OCI-LY3 (cell line): ENCODE results near the gene TTLL9.

Experiments used
- H2AFZ ChIP-seq: fragments of 200-600, 300-600 bp; shearing (Covaris generic); 2 replicates; pipeline ENCODE4 v1.6.0; 2014; ENCODE audit warnings: antibody characterized with exemption, low read depth, low read length
- H3K27ac ChIP-seq: fragments of 200-600, 300-600 bp; sonication (generic); 2 replicates; pipeline ENCODE4 v1.5.1; 2014; ENCODE audit warnings: mild to moderate bottlenecking, low read length, moderate library complexity, mixed read lengths
- H3K27me3 ChIP-seq: fragments of 200-600, 300-600 bp; sonication (generic); 2 replicates; pipeline ENCODE4 v1.6.1; 2014; ENCODE audit warnings: low read depth, low read length, mixed read lengths
- H3K36me3 ChIP-seq: fragments of 200-600, 300-600 bp; sonication (generic); replicated peaks from 2 replicates; pipeline ENCODE3; 2014; ENCODE audit warnings: low read depth, low read length, mixed read lengths
- H3K4me1 ChIP-seq: fragments of 300-600, 200-600 bp; sonication (generic); 2 replicates; pipeline ENCODE4 v1.6.1; 2014; ENCODE audit warnings: low read length, mixed read lengths
- H3K4me2 ChIP-seq: fragments of 200-600, 300-600 bp; sonication (generic); 2 replicates; pipeline ENCODE4 v1.6.1; 2014; ENCODE audit warnings: low read length, mixed read lengths
- H3K4me3 ChIP-seq: fragments of 300-600, 200-600 bp; sonication (generic); 2 replicates; pipeline ENCODE4 v1.5.1; 2014; ENCODE audit warnings: antibody characterized with exemption, mild to moderate bottlenecking, low read length, moderate library complexity
- H3K79me2 ChIP-seq: fragments of 300-600, 200-600 bp; shearing (Covaris generic); 2 replicates; pipeline ENCODE4 v1.6.1; 2014; ENCODE audit warnings: mild to moderate bottlenecking, low read length, mixed read lengths
- H3K9ac ChIP-seq: fragments of 300-600, 200-600 bp; shearing (Covaris generic); 2 replicates; pipeline ENCODE4 v1.6.0; 2014; ENCODE audit warnings: mild to moderate bottlenecking, low read length, moderate library complexity
- H3K9me3 ChIP-seq: fragments of 200-600, 300-600 bp; shearing (Covaris generic); 2 replicates; pipeline ENCODE4 v1.6.1; 2014; ENCODE audit warnings: low read length, mixed read lengths; ENCODE audit not compliant: insufficient read depth
- H4K20me1 ChIP-seq: fragments of 200-600, 300-600 bp; sonication (generic); 2 replicates; pipeline ENCODE4 v1.6.1; 2016; ENCODE audit warnings: low read length, mixed read lengths; ENCODE audit not compliant: insufficient read depth
- CTCF ChIP-seq: fragments of 200-600, 300-600 bp; sonication (generic); IDR thresholded peaks from 2 replicates; pipeline ENCODE4 v1.5.1; 2014; ENCODE audit warnings: antibody characterized with exemption, low read length, low read depth
- EZH2phosphoT487 ChIP-seq: fragments of 200-600 bp; shearing (Covaris generic); IDR thresholded peaks from 2 replicates; pipeline ENCODE4 v1.6.1; 2018; ENCODE audit warnings: antibody characterized with exemption, mixed run types, low read depth

TTLL9 gene

GRCh38 chr20:31875671-31876070, 5.2 kb downstream of the TTLL9 start:
- Histone ChIP-seq H3K4me3 (no peak overlapping the region), H3K27me3 (no peaks in the 10 kb centered on the region), H3K9me3 (no peaks in the 10 kb centered on the region), H3K9ac (no peak overlapping the region), H3K27ac (no peak overlapping the region), H3K36me3 (peaks cover 5% of the 10 kb centered on the region), H3K4me2 (no peak overlapping the region), H3K79me2 (peaks cover 5% of the 10 kb centered on the region), H3K4me1 (peaks cover 24% of the 10 kb centered on the region), H2AFZ (no peak overlapping the region), H4K20me1 (no peaks in the 10 kb centered on the region)
- TF ChIP-seq EZH2phosphoT487, result no peak
- no peak for TF ChIP-seq CTCF

GRCh38 chr20:31877684-31878083, 7.2 kb downstream of the TTLL9 start:
- Histone ChIP-seq H4K20me1 (no peaks in the 10 kb centered on the region), H3K27ac (no peak overlapping the region), H3K79me2 (no peaks in the 10 kb centered on the region), H3K4me1 (peaks cover 15% of the 10 kb centered on the region), H3K4me2 (no peak overlapping the region), H3K4me3 (no peak overlapping the region), H3K36me3 (peaks cover 5% of the 10 kb centered on the region), H2AFZ (no peak overlapping the region), H3K9me3 (no peaks in the 10 kb centered on the region), H3K9ac (no peak overlapping the region), H3K27me3 (no peaks in the 10 kb centered on the region)
- no peak for TF ChIP-seq EZH2phosphoT487
- no peak for TF ChIP-seq CTCF

- no peaks in the 10 kb centered on the region for H3K79me2 ChIP-seq
- no peaks in the 10 kb centered on the region for H4K20me1 ChIP-seq
- peak overlapping the region; percentile 93 for H3K4me2 ChIP-seq
- TF ChIP-seq EZH2phosphoT487, result no peak
- TF ChIP-seq CTCF, result no peak
- H3K9me3 ChIP-seq, result no peaks in the 10 kb centered on the region
- peak overlapping the region; percentile 92 for H3K4me3 ChIP-seq
- peak overlapping the region; percentile 81 for H2AFZ ChIP-seq
- peak overlapping the region; percentile 62 for H3K9ac ChIP-seq
- no peak overlapping the region for H3K27ac ChIP-seq
- H3K4me1 ChIP-seq, result peaks cover 11% of the 10 kb centered on the region
- peaks cover 5% of the 10 kb centered on the region for H3K36me3 ChIP-seq
- H3K27me3 ChIP-seq, result no peaks in the 10 kb centered on the region
Observed at GRCh38 chr20:31879143-31879987, 8.9 kb downstream of the TTLL9 start.

- H2AFZ ChIP-seq, result no peak overlapping the region
Observed at GRCh38 chr20:31881945-31882344, 11.5 kb downstream of the TTLL9 start.

More at GRCh38 chr20:31881945-31882344, 11.5 kb downstream of the TTLL9 start:
- TF ChIP-seq EZH2phosphoT487 (no peak), CTCF (no peak)
- no peaks in the 10 kb centered on the region for H3K9me3 ChIP-seq
- H3K36me3 ChIP-seq, result no peaks in the 10 kb centered on the region
- no peak overlapping the region for H3K27ac ChIP-seq
- no peak overlapping the region for H3K4me2 ChIP-seq
- H3K9ac ChIP-seq, result no peak overlapping the region
- no peak overlapping the region for H3K4me3 ChIP-seq
- H3K27me3 ChIP-seq, result no peaks in the 10 kb centered on the region
- H3K4me1 ChIP-seq, result peaks cover 7% of the 10 kb centered on the region; the same call in 1 of the 2 replicates
- no peaks in the 10 kb centered on the region for H3K79me2 ChIP-seq
- H4K20me1 ChIP-seq, result no peaks in the 10 kb centered on the region
